ENCODE results near the gene AKIRIN2. TPM values are rescaled to one million over a fixed set of nuclear protein-coding genes. Genes with fewer than 3 reads are reported as not detected.

Gene AKIRIN2
- polyA plus RNA-seq, 3 donors = 102 to 145 (median 118) TPM

- H3K4me3 Mint-ChIP-seq = no peak overlapping the region
- H3K4me1 Mint-ChIP-seq = peaks cover 36% of the 10 kb centered on the region
- Histone ChIP-seq H3K79me2 (ENCODE audit: insufficient read depth, low read length) (no peaks in the 10 kb centered on the region), H3K27ac (ENCODE audit: low read depth in 1 of 2, low read length in 2 of 2) (no peak overlapping the region), H3K4me3 (replicated peaks in 1 of 3; ENCODE audit: low read depth in 2 of 3, low read length in 3 of 3) (no peak overlapping the region), H3K4me1 (ENCODE audit: control insufficient read depth in 1 of 2, insufficient read depth in 2 of 2, low read length in 2 of 2) (peaks cover 26 to 43% of the 10 kb centered on the region in 2 donors), H2AFZ (ENCODE audit: insufficient read depth, low read depth, low read length, poor library complexity, severe bottlenecking) (no peak overlapping the region), H3K27me3 (ENCODE audit: control insufficient read depth in 2 of 2, insufficient read depth in 2 of 2, low read length in 2 of 2) (no peaks in the 10 kb centered on the region), H3K9ac (ENCODE audit: insufficient read depth, low read length, poor library complexity, severe bottlenecking) (no peak overlapping the region), H4K20me1 (ENCODE audit: insufficient read depth, low read length) (no peaks in the 10 kb centered on the region), H3K4me2 (replicated peaks; ENCODE audit: extremely low read depth, low read length, poor library complexity, severe bottlenecking) (no peak overlapping the region), H3K36me3 (replicated peaks in 1 of 2; ENCODE audit: control insufficient read depth in 1 of 2, insufficient read depth in 2 of 2, low read length in 2 of 2) (no peaks in the 10 kb centered on the region), H3K9me3 (replicated peaks in 1 of 2; ENCODE audit: control insufficient read depth in 1 of 2, insufficient read depth in 1 of 2, low read length in 2 of 2) (no peaks in the 10 kb centered on the region)
- DNase-seq = no peak
- 100% methylated on average over 1 of the region's 2 CpGs for WGBS (ENCODE audit: insufficient coverage)
- H3K36me3 Mint-ChIP-seq = no peaks in the 10 kb centered on the region
- intact Hi-C loops (cut with micrococcal nuclease) = no loop called here
- H3K9me3 Mint-ChIP-seq = peaks cover 0 to 7% (median 2%) of the 10 kb centered on the region in 7 donors
- peak overlapping the region in 2 of 7 donors; percentile 14 to 64 for H3K27ac Mint-ChIP-seq
- no peak for TF ChIP-seq CTCF (IDR thresholded peaks at IDR 0.05)
- H3K27me3 Mint-ChIP-seq (ENCODE audit: low read depth in 3 of 3) = peaks cover 0 to 2% (median 0%) of the 10 kb centered on the region in 3 donors
These were observed 44.1 kb upstream of the AKIRIN2 start for GRCh38 chr6:87745966-87746721.

GRCh38 chr6:87743454-87743853, 41.4 kb upstream of the AKIRIN2 start:
- H3K27me3 ChIP-seq (ENCODE audit: control insufficient read depth in 2 of 2, insufficient read depth in 2 of 2, low read length in 2 of 2) = no peaks in the 10 kb centered on the region
- H4K20me1 ChIP-seq (ENCODE audit: insufficient read depth, low read length) = no peaks in the 10 kb centered on the region
- H3K27me3 Mint-ChIP-seq (ENCODE audit: low read depth in 3 of 3) = peaks cover 0 to 6% (median 2%) of the 10 kb centered on the region in 3 donors
- no CpG with 5 or more reads among the region's 2 CpGs for WGBS (ENCODE audit: insufficient coverage)
- no peak overlapping the region for H3K27ac ChIP-seq (ENCODE audit: low read depth in 1 of 2, low read length in 2 of 2)
- no peak overlapping the region for H3K4me2 ChIP-seq (replicated peaks; ENCODE audit: extremely low read depth, low read length, poor library complexity, severe bottlenecking)
- no peak overlapping the region for H3K9ac ChIP-seq (ENCODE audit: insufficient read depth, low read length, poor library complexity, severe bottlenecking)
- H3K4me1 ChIP-seq (ENCODE audit: control insufficient read depth in 1 of 2, insufficient read depth in 2 of 2, low read length in 2 of 2) = peaks cover 25 to 40% of the 10 kb centered on the region in 2 donors
- H3K4me1 Mint-ChIP-seq = peaks cover 37% of the 10 kb centered on the region
- no peak overlapping the region for H3K4me3 Mint-ChIP-seq
- peak overlapping the region; percentile 47 for H2AFZ ChIP-seq (ENCODE audit: insufficient read depth, low read depth, low read length, poor library complexity, severe bottlenecking)
- DNase-seq = no peak
- H3K9me3 Mint-ChIP-seq = peaks cover 0 to 7% (median 2%) of the 10 kb centered on the region in 7 donors
- H3K36me3 Mint-ChIP-seq = no peaks in the 10 kb centered on the region
- no peaks in the 10 kb centered on the region for H3K36me3 ChIP-seq (replicated peaks in 1 of 2; ENCODE audit: control insufficient read depth in 1 of 2, insufficient read depth in 2 of 2, low read length in 2 of 2)
- intact Hi-C loops (cut with micrococcal nuclease) = no loop called here
- H3K79me2 ChIP-seq (ENCODE audit: insufficient read depth, low read length) = no peaks in the 10 kb centered on the region
- no peak for TF ChIP-seq CTCF (IDR thresholded peaks at IDR 0.05)
- no peaks in the 10 kb centered on the region for H3K9me3 ChIP-seq (replicated peaks in 1 of 2; ENCODE audit: control insufficient read depth in 1 of 2, insufficient read depth in 1 of 2, low read length in 2 of 2)
- H3K27ac Mint-ChIP-seq = peak overlapping the region in 4 of 7 donors; percentile 45 to 77 (median 52)
- no peak overlapping the region for H3K4me3 ChIP-seq (replicated peaks in 1 of 3; ENCODE audit: low read depth in 2 of 3, low read length in 3 of 3)

Data from CD14-positive monocyte (primary cell).